Measurements from ENCODE around the gene SLC27A2.

The SLC27A2 gene

GRCh38 chr15:50252556-50252955 lies 70.6 kb downstream of the SLC27A2 start:
- no peaks in the 10 kb centered on the region for H3K4me1 Mint-ChIP-seq
- H3K27me3 Mint-ChIP-seq (ENCODE audit: low read depth, poor library complexity), result peaks cover 15% of the 10 kb centered on the region
- TF ChIP-seq CTCF (IDR thresholded peaks at IDR 0.05), result no peak
- DNase-seq, result no peak
- H3K9me3 Mint-ChIP-seq, result no peaks in the 10 kb centered on the region
- no peak overlapping the region for H3K4me3 Mint-ChIP-seq
- no peak overlapping the region for H3K27ac Mint-ChIP-seq
- no peaks in the 10 kb centered on the region for H3K36me3 Mint-ChIP-seq (ENCODE audit: low read depth)

GRCh38 chr15:50256188-50257041 lies 74.4 kb downstream of the SLC27A2 start:
- Mint-ChIP-seq H3K9me3 (no peaks in the 10 kb centered on the region), H3K27me3 (ENCODE audit: low read depth, poor library complexity) (peaks cover 8% of the 10 kb centered on the region), H3K27ac (no peak overlapping the region), H3K4me3 (no peak overlapping the region), H3K4me1 (no peaks in the 10 kb centered on the region), H3K36me3 (ENCODE audit: low read depth) (no peaks in the 10 kb centered on the region)
- no peak for DNase-seq
- no peak for TF ChIP-seq CTCF (IDR thresholded peaks at IDR 0.05)

GRCh38 chr15:50257332-50257731 lies 75.3 kb downstream of the SLC27A2 start:
- Mint-ChIP-seq H3K4me1 (no peaks in the 10 kb centered on the region), H3K9me3 (no peaks in the 10 kb centered on the region), H3K27ac (no peak overlapping the region), H3K36me3 (ENCODE audit: low read depth) (no peaks in the 10 kb centered on the region), H3K27me3 (ENCODE audit: low read depth, poor library complexity) (peaks cover 5% of the 10 kb centered on the region), H3K4me3 (no peak overlapping the region)
- no peak for DNase-seq
- no peak for TF ChIP-seq CTCF (IDR thresholded peaks at IDR 0.05)

GRCh38 chr15:50257924-50258323 lies 75.9 kb downstream of the SLC27A2 start:
- no peaks in the 10 kb centered on the region for H3K36me3 Mint-ChIP-seq (ENCODE audit: low read depth)
- no peak for DNase-seq
- H3K4me1 Mint-ChIP-seq, result no peaks in the 10 kb centered on the region
- no peak for TF ChIP-seq CTCF (IDR thresholded peaks at IDR 0.05)
- H3K9me3 Mint-ChIP-seq, result no peaks in the 10 kb centered on the region
- H3K27me3 Mint-ChIP-seq (ENCODE audit: low read depth, poor library complexity), result peaks cover 5% of the 10 kb centered on the region
- H3K27ac Mint-ChIP-seq, result no peak overlapping the region
- H3K4me3 Mint-ChIP-seq, result no peak overlapping the region

- Mint-ChIP-seq H3K36me3 (ENCODE audit: low read depth) (no peaks in the 10 kb centered on the region), H3K27ac (no peak overlapping the region), H3K27me3 (ENCODE audit: low read depth, poor library complexity) (peaks cover 8% of the 10 kb centered on the region), H3K4me1 (no peaks in the 10 kb centered on the region), H3K4me3 (no peak overlapping the region), H3K9me3 (no peaks in the 10 kb centered on the region)
- TF ChIP-seq CTCF (IDR thresholded peaks at IDR 0.05), result no peak
- no peak for DNase-seq
Observed at GRCh38 chr15:50259276-50259675, 77.3 kb downstream of the SLC27A2 start.

GRCh38 chr15:50260969-50261496 lies 79.0 kb downstream of the SLC27A2 start:
- no peak for TF ChIP-seq CTCF (IDR thresholded peaks at IDR 0.05)
- no peaks in the 10 kb centered on the region for H3K36me3 Mint-ChIP-seq (ENCODE audit: low read depth)
- no peaks in the 10 kb centered on the region for H3K9me3 Mint-ChIP-seq
- peaks cover 5% of the 10 kb centered on the region for H3K4me1 Mint-ChIP-seq
- H3K27me3 Mint-ChIP-seq (ENCODE audit: low read depth, poor library complexity), result peaks cover 8% of the 10 kb centered on the region
- H3K4me3 Mint-ChIP-seq, result no peak overlapping the region
- no peak overlapping the region for H3K27ac Mint-ChIP-seq
- DNase-seq, result no peak

All from nephron progenitor cell (in vitro differentiated cells).